ENCODE data around the gene STXBP3. TPM values are rescaled to one million over a fixed set of nuclear protein-coding genes. Genes with fewer than 3 reads are reported as not detected.

Gene STXBP3
- polyA plus RNA-seq, 1 of the 3 experiments (the other 2 are of a cell fraction): 12.6 TPM

DNA sequence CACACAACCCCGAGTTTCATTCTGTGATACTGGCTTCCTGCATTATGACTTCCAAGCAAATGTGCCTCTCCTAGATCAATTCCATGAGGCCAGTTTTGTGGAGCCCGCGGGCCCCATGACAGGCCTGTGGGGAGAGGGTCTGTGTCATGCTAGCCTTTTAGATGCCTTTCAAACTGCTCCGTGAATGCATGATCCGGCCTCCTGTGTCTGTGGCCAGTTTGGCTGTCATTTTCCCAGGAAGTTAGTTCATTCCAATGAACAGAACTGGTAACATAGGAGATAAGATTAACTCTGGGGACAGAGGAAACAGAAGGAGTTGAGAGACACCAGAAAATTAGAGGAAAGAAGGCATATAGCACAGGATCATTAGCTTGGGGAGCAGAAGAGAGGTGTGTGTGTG is 30.5 kb upstream of the STXBP3 start:
- CTCF ChIA-PET: interaction anchor here (1.6 kb wide), 1 partner anchor 182 kb away, joined by 8 read pairs; no protein-coding TSS in a partner anchor
- no peak overlapping the region for H2AFZ ChIP-seq (ENCODE audit: low read depth)

DNA sequence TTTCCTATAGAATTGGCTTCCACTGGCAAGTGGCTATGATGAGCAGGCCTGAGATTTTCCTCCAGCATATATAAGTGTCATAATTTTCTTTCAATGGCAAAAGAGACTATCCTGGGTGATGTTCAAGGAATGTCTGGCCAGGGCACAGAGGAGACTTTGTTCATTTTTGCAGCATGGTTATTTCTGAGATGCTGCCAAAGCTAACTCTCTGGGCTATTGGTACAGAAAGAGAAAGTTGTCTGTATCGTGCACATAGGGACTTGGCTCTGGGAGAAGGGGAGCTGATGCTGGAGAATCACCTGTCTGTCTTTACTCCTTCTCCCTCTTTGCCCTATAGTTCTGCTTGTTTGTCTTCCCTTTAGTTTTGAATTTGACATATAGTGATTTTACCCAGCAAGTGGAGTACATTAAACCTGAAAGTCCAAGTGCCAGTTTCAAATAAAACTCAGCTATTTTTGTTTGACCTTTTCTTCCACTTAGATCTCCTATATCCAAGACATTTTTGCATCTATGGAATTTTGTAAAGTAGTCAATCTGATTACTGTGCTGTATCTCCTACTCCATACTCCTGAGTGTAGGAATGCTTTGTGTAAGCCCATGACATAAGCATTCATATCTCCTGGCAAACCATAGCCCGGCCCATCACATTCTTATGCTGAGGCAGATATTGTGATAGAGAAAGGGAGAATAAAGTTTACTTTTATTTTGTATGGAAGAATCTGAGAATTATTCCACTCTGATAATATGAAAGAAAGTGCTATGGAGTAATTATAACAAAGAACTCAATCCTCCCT is 29.8 kb upstream of the STXBP3 start:
- H3K79me2 ChIP-seq (ENCODE audit: insufficient read depth): no peaks in the 10 kb centered on the region
- no peaks in the 10 kb centered on the region for H3K27me3 ChIP-seq (ENCODE audit: insufficient read depth)
- no peak overlapping the region for H3K4me2 ChIP-seq
- WGBS (ENCODE audit: low lambda C conversion rate): 78% methylated on average over 2 of the region's 2 CpGs
- H2AFZ ChIP-seq (ENCODE audit: low read depth): no peak overlapping the region
- no peak overlapping the region for H3K4me3 ChIP-seq (ENCODE audit: low read depth in 2 of 2, low read length in 1 of 2)
- ChIA-PET POLR2A (no interaction called here), CTCF (interaction anchor here (1.2 to 1.6 kb wide), 2 partner anchors 18 to 181 kb away, joined by 4 to 8 read pairs; no protein-coding TSS in a partner anchor)
- H3K36me3 ChIP-seq (replicated peaks in 1 of 2; ENCODE audit: control insufficient read depth in 1 of 2, insufficient read depth in 2 of 2, low read length in 1 of 2): no peaks in the 10 kb centered on the region
- H3K4me1 ChIP-seq (ENCODE audit: control insufficient read depth in 1 of 2, insufficient read depth in 2 of 2, low read depth in 1 of 2, low read length in 1 of 2): peaks cover 0 to 19% of the 10 kb centered on the region in 2 experiments; a peak in 1 of 4 replicates
- no peak overlapping the region for H3K9ac ChIP-seq
- no peak for DNase-seq
- TF ChIP-seq GABPA (IDR thresholded peaks at IDR 0.05; ENCODE audit: low read depth) (no peak), GATA2 (CRISPR knock-in tag; IDR thresholded peaks at IDR 0.05) (no peak)
- TF ChIP-seq, protein P1, sequence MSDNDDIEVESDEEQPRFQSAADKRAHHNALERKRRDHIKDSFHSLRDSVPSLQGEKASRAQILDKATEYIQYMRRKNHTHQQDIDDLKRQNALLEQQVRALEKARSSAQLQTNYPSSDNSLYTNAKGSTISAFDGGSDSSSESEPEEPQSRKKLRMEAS (IDR thresholded peaks at IDR 0.05; ENCODE audit: low read depth): no peak
- no peaks in the 10 kb centered on the region for H3K9me2 ChIP-seq
- no peaks in the 10 kb centered on the region for H3K9me3 ChIP-seq
- H4K20me1 ChIP-seq (ENCODE audit: insufficient read depth): no peaks in the 10 kb centered on the region
- no peak overlapping the region for H3K27ac ChIP-seq (ENCODE audit: low read depth in 2 of 2, low read length in 1 of 2)
- H3F3A ChIP-seq (replicated peaks; ENCODE audit: insufficient read depth): peaks cover 15% of the 10 kb centered on the region

More for the DNA sequence above, 30.5 kb upstream of the STXBP3 start:
- no peak overlapping the region for H3K27ac ChIP-seq (ENCODE audit: low read depth in 2 of 2, low read length in 1 of 2)
- DNase-seq: no peak
- H3K4me1 ChIP-seq (ENCODE audit: control insufficient read depth in 1 of 2, insufficient read depth in 2 of 2, low read depth in 1 of 2, low read length in 1 of 2): peaks cover 0 to 18% of the 10 kb centered on the region in 2 experiments; a peak in 1 of 4 replicates
- H3K9me3 ChIP-seq: no peaks in the 10 kb centered on the region
- 92% methylated on average over 5 of the region's 5 CpGs for WGBS (ENCODE audit: low lambda C conversion rate)
- no peak overlapping the region for H3K4me3 ChIP-seq (ENCODE audit: low read depth in 2 of 2, low read length in 1 of 2)
- no peak overlapping the region for H3K4me2 ChIP-seq
- no peaks in the 10 kb centered on the region for H3K27me3 ChIP-seq (ENCODE audit: insufficient read depth)
- POLR2A ChIA-PET: no interaction called here
- no peak overlapping the region for H3K9ac ChIP-seq
- H3K9me2 ChIP-seq: no peaks in the 10 kb centered on the region
- H3F3A ChIP-seq (replicated peaks; ENCODE audit: insufficient read depth): peaks cover 15% of the 10 kb centered on the region
- TF ChIP-seq NFIC (IDR thresholded peaks at IDR 0.05; ENCODE audit: borderline replicate concordance): no peak
- no peak for TF ChIP-seq YY1 (IDR thresholded peaks at IDR 0.05; ENCODE audit: low read depth)
- TF ChIP-seq TAF1 (IDR thresholded peaks at IDR 0.05; ENCODE audit: borderline replicate concordance, low read depth, low read length): no peak
- TF ChIP-seq EZH2phosphoT487 (IDR thresholded peaks at IDR 0.05; ENCODE audit: borderline replicate concordance, low read depth): no peak
- TF ChIP-seq ELF1 (IDR thresholded peaks at IDR 0.05): no peak
- no peak for TF ChIP-seq FOXM1 (IDR thresholded peaks at IDR 0.05; ENCODE audit: low read depth)
- H3K79me2 ChIP-seq (ENCODE audit: insufficient read depth): no peaks in the 10 kb centered on the region
- H4K20me1 ChIP-seq (ENCODE audit: insufficient read depth): no peaks in the 10 kb centered on the region
- H3K36me3 ChIP-seq (replicated peaks in 1 of 2; ENCODE audit: control insufficient read depth in 1 of 2, insufficient read depth in 2 of 2, low read length in 1 of 2): no peaks in the 10 kb centered on the region

DNA sequence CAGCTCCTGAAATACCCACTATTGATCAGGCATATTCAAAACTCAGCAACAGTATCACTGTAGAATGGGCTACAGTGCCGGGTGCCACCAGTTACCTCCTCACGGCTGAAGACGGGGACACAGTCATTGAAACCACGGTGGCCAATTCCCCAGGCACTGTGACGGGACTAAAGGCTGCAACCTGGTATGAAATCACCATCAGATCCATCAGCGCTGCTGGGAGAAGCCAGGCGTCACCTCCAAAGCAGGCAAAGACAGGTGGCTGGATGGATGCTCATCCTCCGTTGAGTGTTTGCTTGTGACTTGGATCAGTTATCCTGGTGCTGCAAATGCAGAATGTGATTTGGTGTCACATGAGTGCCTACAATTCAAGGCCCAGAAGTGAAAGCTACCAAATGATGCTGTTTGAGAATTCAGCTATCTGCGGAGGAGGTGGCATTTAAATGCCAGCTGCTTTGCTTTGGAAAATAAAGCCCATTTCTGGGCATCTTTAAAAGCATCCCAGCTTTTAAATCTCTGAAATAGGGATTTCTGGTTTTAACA is 28.6 kb upstream of the STXBP3 start:
- Histone ChIP-seq H3K79me2 (ENCODE audit: insufficient read depth) (no peaks in the 10 kb centered on the region), H4K20me1 (ENCODE audit: insufficient read depth) (no peaks in the 10 kb centered on the region), H3K9ac (no peak overlapping the region), H2AFZ (ENCODE audit: low read depth) (no peak overlapping the region), H3K4me2 (no peak overlapping the region), H3K4me1 (ENCODE audit: control insufficient read depth in 1 of 2, insufficient read depth in 2 of 2, low read depth in 1 of 2, low read length in 1 of 2) (peaks cover 0 to 19% of the 10 kb centered on the region in 2 experiments; a peak in 1 of 4 replicates), H3K27me3 (ENCODE audit: insufficient read depth) (no peaks in the 10 kb centered on the region), H3K4me3 (ENCODE audit: low read depth in 2 of 2, low read length in 1 of 2) (no peak overlapping the region), H3F3A (replicated peaks; ENCODE audit: insufficient read depth) (peaks cover 15% of the 10 kb centered on the region), H3K9me3 (no peaks in the 10 kb centered on the region), H3K9me2 (no peaks in the 10 kb centered on the region), H3K27ac (ENCODE audit: low read depth in 2 of 2, low read length in 1 of 2) (no peak overlapping the region), H3K36me3 (replicated peaks in 1 of 2; ENCODE audit: control insufficient read depth in 1 of 2, insufficient read depth in 2 of 2, low read length in 1 of 2) (no peaks in the 10 kb centered on the region)
- WGBS (ENCODE audit: low lambda C conversion rate): 86% methylated on average over 6 of the region's 9 CpGs
- ChIA-PET CTCF (interaction anchor here (0.5 to 1.2 kb wide), 4 partner anchors 9 to 99 kb away, joined by 3 to 4 read pairs (median 3); no protein-coding TSS in a partner anchor), POLR2A (no interaction called here)
- no peak for DNase-seq
- no peak for TF ChIP-seq YY1 (IDR thresholded peaks at IDR 0.05; ENCODE audit: low read depth)
- TF ChIP-seq TCF12 (IDR thresholded peaks at IDR 0.05): no peak
- TF ChIP-seq EZH2phosphoT487 (IDR thresholded peaks at IDR 0.05; ENCODE audit: borderline replicate concordance, low read depth): no peak
- TF ChIP-seq GABPA (IDR thresholded peaks at IDR 0.05; ENCODE audit: low read depth): no peak
- no peak for TF ChIP-seq TEAD4 (IDR thresholded peaks at IDR 0.05; ENCODE audit: borderline replicate concordance, insufficient read depth)
- TF ChIP-seq FOXJ3 (CRISPR knock-in tag; IDR thresholded peaks at IDR 0.05): no peak
- TF ChIP-seq FOSL2 (IDR thresholded peaks at IDR 0.05; ENCODE audit: borderline replicate concordance, low read depth): no peak
- TF ChIP-seq, protein P1 (IDR thresholded peaks at IDR 0.05; ENCODE audit: low read depth): no peak
- TF ChIP-seq SMC3 (IDR thresholded peaks at IDR 0.05; ENCODE audit: low read depth, low read length): no peak
- TF ChIP-seq NFIC (IDR thresholded peaks at IDR 0.05; ENCODE audit: borderline replicate concordance): no peak
- TF ChIP-seq CHD2 (IDR thresholded peaks at IDR 0.05; ENCODE audit: low read length, partially characterized antibody): no peak
- no peak for TF ChIP-seq EP300 (IDR thresholded peaks at IDR 0.05; ENCODE audit: borderline replicate concordance in 1 of 2, low read depth in 1 of 2, low read length in 1 of 2)
- no peak for TF ChIP-seq RXRA (IDR thresholded peaks at IDR 0.05; ENCODE audit: borderline replicate concordance, low read depth)
- TF ChIP-seq, protein P2, sequence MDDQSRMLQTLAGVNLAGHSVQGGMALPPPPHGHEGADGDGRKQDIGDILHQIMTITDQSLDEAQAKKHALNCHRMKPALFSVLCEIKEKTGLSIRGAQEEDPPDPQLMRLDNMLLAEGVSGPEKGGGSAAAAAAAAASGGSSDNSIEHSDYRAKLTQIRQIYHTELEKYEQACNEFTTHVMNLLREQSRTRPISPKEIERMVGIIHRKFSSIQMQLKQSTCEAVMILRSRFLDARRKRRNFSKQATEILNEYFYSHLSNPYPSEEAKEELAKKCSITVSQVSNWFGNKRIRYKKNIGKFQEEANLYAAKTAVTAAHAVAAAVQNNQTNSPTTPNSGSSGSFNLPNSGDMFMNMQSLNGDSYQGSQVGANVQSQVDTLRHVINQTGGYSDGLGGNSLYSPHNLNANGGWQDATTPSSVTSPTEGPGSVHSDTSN (IDR thresholded peaks at IDR 0.05): no peak
- no peak for TF ChIP-seq TAF1 (IDR thresholded peaks at IDR 0.05; ENCODE audit: borderline replicate concordance, low read depth, low read length)
